Measurements from ENCODE around the gene SSR4. TPM values are rescaled to one million over a fixed set of nuclear protein-coding genes. Genes with fewer than 3 reads are reported as not detected.

SSR4 gene
- total RNA-seq, 1 experiment from 2014 or later = 179 TPM

GRCh38 chrX:153820601-153821000 lies 26.1 kb downstream of the SSR4 start:
- TF ChIP-seq CTCF (conservative IDR thresholded peaks at IDR 0.05) = no peak
- H2BK15ac ChIP-seq (ENCODE audit: low read depth, low read length) = no peak overlapping the region
- H3K27ac Mint-ChIP-seq = no peak overlapping the region
- H3K23me2 ChIP-seq (ENCODE audit: insufficient read length, low read depth, low read length, poor library complexity, severe bottlenecking) = no peaks in the 10 kb centered on the region
- H3K9me3 ChIP-seq (ENCODE audit: control insufficient read depth, low read depth, low read length) = peaks cover 11% of the 10 kb centered on the region
- H3K36me3 Mint-ChIP-seq (ENCODE audit: insufficient read depth in 1 of 3, low read depth in 3 of 3) = peaks cover 4 to 21% (median 17%) of the 10 kb centered on the region in 3 experiments; a peak in 6 of 7 replicates
- no peaks in the 10 kb centered on the region for H3K27me3 Mint-ChIP-seq (ENCODE audit: low read depth)
- no peaks in the 10 kb centered on the region for H4K20me1 ChIP-seq (ENCODE audit: control insufficient read depth, insufficient read depth, insufficient read length)
- no peak overlapping the region for H3K56ac ChIP-seq (ENCODE audit: insufficient read length, low read depth, low read length)
- peaks cover 68 to 72% of the 10 kb centered on the region in 2 experiments for H3K9me3 Mint-ChIP-seq
- WGBS (ENCODE audit: extremely low coverage, insufficient read length, low lambda C conversion rate) = no CpG with 5 or more reads among the region's 7 CpGs
- no peaks in the 10 kb centered on the region for H3K27me3 ChIP-seq (ENCODE audit: insufficient read depth, low read length)
- no peak overlapping the region for H2AFZ ChIP-seq (ENCODE audit: low read length)
- no peak overlapping the region for H4K5ac ChIP-seq (ENCODE audit: insufficient read length, low read depth, low read length)
- no peaks in the 10 kb centered on the region for H3K79me1 ChIP-seq (ENCODE audit: insufficient read depth, low read depth, low read length, poor library complexity, severe bottlenecking)
- H2BK120ac ChIP-seq (ENCODE audit: low read depth, low read length, poor library complexity, severe bottlenecking) = no peak overlapping the region
- no peak overlapping the region for H3K4me2 ChIP-seq (ENCODE audit: insufficient read depth, insufficient read length, low read length)
- DNase-seq = no peak
- no peak overlapping the region for H3K14ac ChIP-seq (ENCODE audit: insufficient read depth, low read length)
- H2AK5ac ChIP-seq (ENCODE audit: insufficient read length, low read length) = no peak overlapping the region
- H3K4me3 Mint-ChIP-seq = 0 out of 5 replicates have a peak overlapping the region, but pooled peaks of 1 of the 2 experiments have one; percentile 12
- no peak overlapping the region for H2BK12ac ChIP-seq (ENCODE audit: insufficient read length, low read depth, low read length)
- H4K8ac ChIP-seq (replicated peaks; ENCODE audit: insufficient read length, low read depth, low read length) = no peak overlapping the region
- peaks cover 43% of the 10 kb centered on the region; the same call in 1 of the 2 replicates for H3K79me2 ChIP-seq (ENCODE audit: insufficient read depth, low read length)
- no peak overlapping the region for H3T11ph ChIP-seq (ENCODE audit: low read length)
- no peak overlapping the region for H3K23ac ChIP-seq (ENCODE audit: insufficient read length, low read depth, low read length)
- H3K9ac ChIP-seq (ENCODE audit: extremely low read depth, insufficient read length, low read length) = no peak overlapping the region
- no peak overlapping the region for H3K4ac ChIP-seq (ENCODE audit: low read depth, low read length)
- H3K27ac ChIP-seq (ENCODE audit: insufficient read length, low read depth, low read length) = no peak overlapping the region
- peaks cover 29 to 32% of the 10 kb centered on the region in 2 experiments for H3K4me1 Mint-ChIP-seq
- no peak overlapping the region for H4K91ac ChIP-seq (ENCODE audit: insufficient read length, low read depth, low read length)
- H3K18ac ChIP-seq (ENCODE audit: insufficient read length, low read depth, low read length) = no peak overlapping the region
- no peak overlapping the region for H2BK5ac ChIP-seq (ENCODE audit: insufficient read length, low read length)
- no peak overlapping the region for H2BK20ac ChIP-seq (ENCODE audit: low read depth, low read length, poor library complexity, severe bottlenecking)
- peaks cover 2% of the 10 kb centered on the region; the same call in 1 of the 2 replicates for H3K4me1 ChIP-seq (ENCODE audit: insufficient read depth, low read length)

Measured in H9 (cell line).